ENCODE results near the gene EPHB1.

DNA sequence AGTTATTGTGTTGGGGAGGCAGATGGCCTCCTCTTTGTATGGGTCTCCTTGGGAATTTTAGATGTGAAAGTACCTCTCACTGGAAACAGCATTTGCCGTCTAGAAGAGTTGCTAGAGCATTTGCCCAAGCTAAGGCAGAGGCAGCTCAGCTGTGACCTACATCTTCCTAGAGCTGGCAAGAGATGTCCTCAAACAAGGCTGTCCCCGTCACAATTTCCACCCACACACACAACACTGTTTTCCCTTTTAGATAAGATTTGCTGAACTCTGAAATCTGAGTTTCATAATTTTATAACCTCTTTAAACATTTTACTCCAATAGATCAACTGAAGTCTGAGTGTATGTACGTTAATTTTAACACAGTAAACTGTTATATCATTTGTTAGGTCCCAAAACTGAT is 352.6 kb downstream of the EPHB1 start:
- no peak for TF ChIP-seq CTCF (IDR thresholded peaks at IDR 0.05)
- no peak for TF ChIP-seq POLR2A (IDR thresholded peaks at IDR 0.05)
- TF ChIP-seq POLR2AphosphoS5 (IDR thresholded peaks at IDR 0.05) = no peak
